HEK293 (cell line): ENCODE measurements around the gene NHP2.
A peak's percentile ranks its signal among the peaks of the same experiment; 100 is the strongest.

Experiments used
- FEZF1 ChIP-seq: fragments of 450-650 bp; formaldehyde crosslinking; IDR thresholded peaks from 2 replicates; pipeline ENCODE4 v1.5.1; 2016; ENCODE audit warnings: missing biosample characterization, missing genetic modification characterization
- GLI4 ChIP-seq: fragments of 450-650 bp; formaldehyde crosslinking; IDR thresholded peaks from 2 replicates; pipeline ENCODE4 v1.5.1; 2016; ENCODE audit warnings: missing biosample characterization, missing genetic modification characterization
- KLF1 ChIP-seq: fragments of 450-650 bp; formaldehyde crosslinking; IDR thresholded peaks from 2 replicates; pipeline ENCODE4 v1.5.1; 2016; ENCODE audit warnings: missing biosample characterization, missing genetic modification characterization
- KLF8 ChIP-seq: fragments of 450-650 bp; formaldehyde crosslinking; IDR thresholded peaks from 2 replicates; pipeline ENCODE4 v1.5.1; 2016; ENCODE audit warnings: missing biosample characterization, missing genetic modification characterization
- MZF1 ChIP-seq: fragments of 450-650 bp; formaldehyde crosslinking; IDR thresholded peaks from 2 replicates; pipeline ENCODE4 v1.5.1; 2017; ENCODE audit warnings: missing biosample characterization, missing genetic modification characterization, borderline replicate concordance
- RBAK ChIP-seq: fragments of 450-650 bp; formaldehyde crosslinking; IDR thresholded peaks from 2 replicates; pipeline ENCODE4 v1.5.1; 2016; ENCODE audit warnings: missing biosample characterization, missing genetic modification characterization
- SCRT2 ChIP-seq: fragments of 450-650 bp; formaldehyde crosslinking; IDR thresholded peaks from 2 replicates; pipeline ENCODE4 v1.5.1; 2016; ENCODE audit warnings: missing biosample characterization, missing genetic modification characterization
- WT1 ChIP-seq: fragments of 450-650 bp; formaldehyde crosslinking; IDR thresholded peaks from 2 replicates; pipeline ENCODE4 v1.5.1; 2016; ENCODE audit warnings: missing biosample characterization, missing genetic modification characterization
- ZBTB17 ChIP-seq: fragments of 450-650 bp; formaldehyde crosslinking; IDR thresholded peaks from 2 replicates; pipeline ENCODE4 v1.5.1; 2016; ENCODE audit warnings: missing biosample characterization, missing genetic modification characterization
- ZFHX2 ChIP-seq: fragments of 450-650 bp; formaldehyde crosslinking; conservative IDR thresholded peaks from 2 replicates; pipeline ENCODE4 v1.5.1; 2016; ENCODE audit warnings: missing biosample characterization, missing genetic modification characterization
- ZNF10 ChIP-seq: fragments of 450-650 bp; formaldehyde crosslinking; IDR thresholded peaks from 2 replicates; pipeline ENCODE4 v1.5.1; 2017; ENCODE audit warnings: missing biosample characterization, missing genetic modification characterization
- ZNF114 ChIP-seq: fragments of 450-650 bp; formaldehyde crosslinking; IDR thresholded peaks from 2 replicates; pipeline ENCODE4 v1.5.0; 2017; ENCODE audit warnings: missing biosample characterization, missing genetic modification characterization
- ZNF140 ChIP-seq: fragments of 450-650 bp; formaldehyde crosslinking; IDR thresholded peaks from 2 replicates; pipeline ENCODE4 v1.5.1; 2016; ENCODE audit warnings: missing biosample characterization, missing genetic modification characterization
- ZNF146 ChIP-seq: fragments of 450-650 bp; formaldehyde crosslinking; IDR thresholded peaks from 2 replicates; pipeline ENCODE4 v1.5.1; 2016; ENCODE audit warnings: missing biosample characterization, missing genetic modification characterization
- ZNF157 ChIP-seq: fragments of 450-650 bp; formaldehyde crosslinking; IDR thresholded peaks from 2 replicates; pipeline ENCODE4 v1.5.1; 2016; ENCODE audit warnings: missing biosample characterization, missing genetic modification characterization
- ZNF19 ChIP-seq: fragments of 450-650 bp; formaldehyde crosslinking; IDR thresholded peaks from 2 replicates; pipeline ENCODE4; 2016; ENCODE audit warnings: missing biosample characterization, missing genetic modification characterization, low read depth
- ZNF23 ChIP-seq: fragments of 450-650 bp; formaldehyde crosslinking; IDR thresholded peaks from 2 replicates; pipeline ENCODE4 v1.5.1; 2016; ENCODE audit warnings: missing biosample characterization, missing genetic modification characterization, borderline replicate concordance
- ZNF248 ChIP-seq: fragments of 450-650 bp; formaldehyde crosslinking; IDR thresholded peaks from 2 replicates; pipeline ENCODE4 v1.5.1; 2017; ENCODE audit warnings: missing biosample characterization, missing genetic modification characterization
- ZNF37A ChIP-seq: fragments of 450-650 bp; IDR thresholded peaks from 2 replicates; pipeline ENCODE4 v1.5.1; 2018; ENCODE audit warnings: missing biosample characterization, missing genetic modification characterization
- ZNF391 ChIP-seq: fragments of 450-650 bp; formaldehyde crosslinking; IDR thresholded peaks from 2 replicates; pipeline ENCODE4 v1.5.1; 2016; ENCODE audit warnings: low read depth, missing biosample characterization, missing genetic modification characterization, borderline replicate concordance
- ZNF394 ChIP-seq: fragments of 450-650 bp; formaldehyde crosslinking; IDR thresholded peaks from 2 replicates; pipeline ENCODE4 v1.5.1; 2016; ENCODE audit warnings: missing biosample characterization, missing genetic modification characterization, mild to moderate bottlenecking, moderate library complexity, borderline replicate concordance
- ZNF449 ChIP-seq: fragments of 450-650 bp; formaldehyde crosslinking; IDR thresholded peaks from 2 replicates; pipeline ENCODE4 v1.5.1; 2017; ENCODE audit warnings: missing biosample characterization, mild to moderate bottlenecking, missing genetic modification characterization, moderate library complexity
- ZNF548 ChIP-seq: fragments of 450-650 bp; formaldehyde crosslinking; IDR thresholded peaks from 2 replicates; pipeline ENCODE4 v1.5.1; 2016; ENCODE audit warnings: missing biosample characterization, missing genetic modification characterization
- ZNF549 ChIP-seq: fragments of 450-650 bp; IDR thresholded peaks from 2 replicates; pipeline ENCODE4 v1.5.1; 2018; ENCODE audit warnings: missing biosample characterization, missing genetic modification characterization, mild to moderate bottlenecking, inconsistent platforms, moderate library complexity
- ZNF558 ChIP-seq: fragments of 450-650 bp; formaldehyde crosslinking; IDR thresholded peaks from 2 replicates; pipeline ENCODE4 v1.5.1; 2016; ENCODE audit warnings: missing biosample characterization, missing genetic modification characterization
- ZNF571 ChIP-seq: fragments of 450-650 bp; formaldehyde crosslinking; IDR thresholded peaks from 2 replicates; pipeline ENCODE4 v1.5.0; 2017; ENCODE audit warnings: missing biosample characterization, missing genetic modification characterization
- ZNF600 ChIP-seq: fragments of 450-650 bp; formaldehyde crosslinking; IDR thresholded peaks from 2 replicates; pipeline ENCODE4 v1.5.1; 2016; ENCODE audit warnings: missing biosample characterization, missing genetic modification characterization
- ZNF626 ChIP-seq: fragments of 450-650 bp; sonication (Bioruptor Pico); formaldehyde crosslinking; IDR thresholded peaks from 2 replicates; pipeline ENCODE4 v1.5.1; 2018; ENCODE audit warnings: missing biosample characterization, missing genetic modification characterization, inconsistent platforms
- ZNF629 ChIP-seq: fragments of 450-650 bp; formaldehyde crosslinking; IDR thresholded peaks from 2 replicates; pipeline ENCODE4 v1.5.1; 2017; ENCODE audit warnings: missing biosample characterization, missing genetic modification characterization
- ZNF654 ChIP-seq: fragments of 450-650 bp; formaldehyde crosslinking; IDR thresholded peaks from 2 replicates; pipeline ENCODE4 v1.5.1; 2016; ENCODE audit warnings: low read depth, missing biosample characterization, missing genetic modification characterization
- ZNF660 ChIP-seq: fragments of 450-650 bp; IDR thresholded peaks from 2 replicates; pipeline ENCODE4 v1.5.1; 2018; ENCODE audit warnings: missing biosample characterization, mild to moderate bottlenecking, missing genetic modification characterization
- ZNF664 ChIP-seq: fragments of 450-650 bp; formaldehyde crosslinking; IDR thresholded peaks from 2 replicates; pipeline ENCODE4 v1.5.1; 2016; ENCODE audit warnings: missing biosample characterization, missing genetic modification characterization
- ZNF692 ChIP-seq: fragments of 450-650 bp; formaldehyde crosslinking; IDR thresholded peaks from 2 replicates; pipeline ENCODE4 v1.5.1; 2016; ENCODE audit warnings: missing biosample characterization, missing genetic modification characterization
- ZNF701 ChIP-seq: fragments of 450-650 bp; formaldehyde crosslinking; IDR thresholded peaks from 2 replicates; pipeline ENCODE4 v1.5.1; 2016; ENCODE audit warnings: missing biosample characterization, missing genetic modification characterization
- ZNF776 ChIP-seq: fragments of 450-650 bp; formaldehyde crosslinking; IDR thresholded peaks from 2 replicates; pipeline ENCODE4 v1.5.0; 2017; ENCODE audit warnings: missing biosample characterization, missing genetic modification characterization, borderline replicate concordance
- ZSCAN23 ChIP-seq: fragments of 450-650 bp; formaldehyde crosslinking; IDR thresholded peaks from 2 replicates; pipeline ENCODE4 v1.5.1; 2016; ENCODE audit warnings: missing biosample characterization, missing genetic modification characterization
- ZXDB ChIP-seq: fragments of 450-650 bp; formaldehyde crosslinking; IDR thresholded peaks from 2 replicates; pipeline ENCODE4 v1.5.1; 2016; ENCODE audit warnings: missing biosample characterization, missing genetic modification characterization
- TF ChIP-seq, protein P1 (sequence below): fragments of 450-650 bp; formaldehyde crosslinking; IDR thresholded peaks from 2 replicates; pipeline ENCODE4 v1.5.1; 2016; ENCODE audit warnings: missing biosample characterization, missing genetic modification characterization
- TF ChIP-seq, protein P2 (sequence below): fragments of 450-650 bp; formaldehyde crosslinking; IDR thresholded peaks from 2 replicates; pipeline ENCODE4 v1.5.1; 2016; ENCODE audit warnings: missing biosample characterization, missing genetic modification characterization

Gene NHP2

DNA sequence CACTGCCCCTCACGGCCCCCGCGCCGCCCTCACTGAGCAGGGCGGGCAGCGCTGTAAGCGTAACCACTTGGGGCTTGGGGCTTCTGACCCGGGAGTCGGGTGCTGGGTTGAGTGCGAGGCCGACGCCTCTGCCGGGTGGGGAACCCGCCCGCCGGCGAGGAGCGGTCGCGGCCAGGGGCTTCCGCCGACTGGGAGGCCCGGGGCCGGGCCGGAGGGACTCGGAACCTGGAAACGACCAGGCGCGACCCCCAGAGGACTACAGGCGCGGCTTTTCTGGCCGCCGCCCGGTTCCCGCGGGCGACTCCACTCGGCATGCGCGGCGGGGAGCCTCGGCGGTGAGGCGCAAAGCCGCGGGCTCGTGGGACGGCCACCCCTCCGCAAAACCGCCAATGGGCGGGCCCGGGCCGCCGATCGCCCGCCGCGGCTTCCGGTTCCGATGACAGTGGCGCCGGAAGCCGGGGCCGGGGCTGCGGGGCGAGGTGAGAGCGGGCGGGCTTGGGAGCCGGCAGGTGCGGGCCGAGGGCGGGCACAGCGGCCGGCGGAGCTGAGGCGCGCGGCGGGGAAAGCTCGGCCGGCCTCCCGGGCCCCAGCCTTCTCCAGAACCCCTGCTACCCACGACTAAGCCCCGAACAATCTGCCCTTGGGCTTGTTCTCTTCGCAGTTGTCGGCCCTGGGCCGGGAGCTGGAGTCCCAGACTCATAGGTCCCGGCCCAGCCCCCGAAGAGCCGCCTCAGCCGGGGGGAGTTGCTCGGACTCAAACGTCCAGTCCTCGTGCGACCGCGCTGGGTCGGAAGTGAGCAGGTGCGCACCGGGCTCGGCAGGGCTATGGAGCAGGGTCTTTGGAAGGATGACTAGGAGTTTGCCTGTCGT is 22.9 kb downstream of the NHP2 start, which contains the start of gene RMND5B (continued):
- TF ChIP-seq WT1 (tag by site-specific recombination) (no peak; the same call in 1 of the 2 replicates), ZBTB17 (tag by site-specific recombination) (no peak; the same call in 1 of the 2 replicates), ZNF37A (tag by site-specific recombination) (no peak), ZNF626 (tag by site-specific recombination) (no peak), ZNF701 (tag by site-specific recombination) (no peak), ZNF394 (tag by site-specific recombination) (peak; percentile 38; the same call in 1 of the 2 replicates), ZNF776 (tag by site-specific recombination) (no peak), ZNF549 (no peak), ZNF692 (tag by site-specific recombination) (peak; percentile 73), ZNF449 (peak; percentile 51; the same call in 1 of the 2 replicates), ZNF558 (tag by site-specific recombination) (no peak), ZNF23 (tag by site-specific recombination) (no peak), ZNF629 (no peak; the same call in 1 of the 2 replicates), ZNF571 (tag by site-specific recombination) (no peak), KLF8 (tag by site-specific recombination) (peak; percentile 53; the same call in 1 of the 2 replicates), ZNF248 (no peak), ZNF157 (tag by site-specific recombination) (no peak), ZNF391 (0 out of 2 replicates have a peak, but pooled peaks have one; percentile 58), RBAK (tag by site-specific recombination) (no peak), ZNF664 (tag by site-specific recombination) (no peak), SCRT2 (tag by site-specific recombination) (no peak), ZNF146 (tag by site-specific recombination) (no peak), ZNF660 (tag by site-specific recombination) (peak; percentile 93), ZSCAN23 (no peak), KLF1 (tag by site-specific recombination) (peak; percentile 79), ZNF10 (tag by site-specific recombination) (no peak), ZNF140 (tag by site-specific recombination) (no peak), ZNF654 (tag by site-specific recombination) (no peak), FEZF1 (tag by site-specific recombination) (no peak), ZNF114 (tag by site-specific recombination) (no peak), ZFHX2 (tag by site-specific recombination) (peak; percentile 96), ZNF548 (tag by site-specific recombination) (no peak), GLI4 (tag by site-specific recombination) (no peak), MZF1 (tag by site-specific recombination) (no peak), ZXDB (tag by site-specific recombination) (peak; percentile 66), ZNF19 (tag by site-specific recombination) (no peak), ZNF600 (tag by site-specific recombination) (no peak)
- TF ChIP-seq, protein P1, sequence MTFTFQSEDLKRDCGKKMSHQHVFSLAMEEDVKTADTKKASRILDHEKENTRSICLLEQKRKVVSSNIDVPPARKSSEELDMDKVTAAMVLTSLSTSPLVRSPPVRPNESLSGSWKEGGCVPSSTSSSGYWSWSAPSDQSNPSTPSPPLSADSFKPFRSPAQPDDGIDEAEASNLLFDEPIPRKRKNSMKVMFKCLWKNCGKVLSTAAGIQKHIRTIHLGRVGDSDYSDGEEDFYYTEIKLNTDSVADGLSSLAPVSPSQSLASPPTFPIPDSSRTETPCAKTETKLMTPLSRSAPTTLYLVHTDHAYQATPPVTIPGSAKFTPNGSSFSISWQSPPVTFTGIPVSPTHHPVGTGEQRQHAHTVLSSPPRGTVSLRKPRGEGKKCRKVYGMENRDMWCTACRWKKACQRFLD (tag by site-specific recombination): no peak
- TF ChIP-seq, protein P2, sequence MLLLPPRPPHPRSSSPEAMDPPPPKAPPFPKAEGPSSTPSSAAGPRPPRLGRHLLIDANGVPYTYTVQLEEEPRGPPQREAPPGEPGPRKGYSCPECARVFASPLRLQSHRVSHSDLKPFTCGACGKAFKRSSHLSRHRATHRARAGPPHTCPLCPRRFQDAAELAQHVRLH: no peak
